NOMO-1 (cell line): ENCODE measurements around the gene BTN2A1.
"Not testable (repeated sequence)": the region's sequence is repeated elsewhere in the genome, so short reads cannot be mapped to it uniquely, and the experiment has no call there.

Source experiments
- DNase-seq, 2 experiments: peaks; one replicate each; lab custom pipeline; 2025; ENCODE audit not compliant: unreplicated experiment in 2 of 2; lab: John Stamatoyannopoulos, UW

Gene BTN2A1

GRCh38 chr6:26431258-26432172, 26.2 kb upstream of the BTN2A1 start:
- DNase-seq = peak; percentile 4 to 20

GRCh38 chr6:26432627-26433201, 25.0 kb upstream of the BTN2A1 start:
- DNase-seq = no peak

- not testable (repeated sequence) for DNase-seq
Observed at GRCh38 chr6:26433680-26434079, 24.1 kb upstream of the BTN2A1 start.

- DNase-seq = no peak
Observed at GRCh38 chr6:26436018-26436417, 21.7 kb upstream of the BTN2A1 start.

GRCh38 chr6:26437550-26437949, 20.2 kb upstream of the BTN2A1 start:
- no peak for DNase-seq

- no peak for DNase-seq
Observed at GRCh38 chr6:26438000-26438399, 19.8 kb upstream of the BTN2A1 start.

- DNase-seq = no peak
Observed at GRCh38 chr6:26439151-26440125, 18.3 kb upstream of the BTN2A1 start.

- peak in 1 of 2 experiments; percentile 6 for DNase-seq
Observed at GRCh38 chr6:26440977-26441358, 16.8 kb upstream of the BTN2A1 start.

GRCh38 chr6:26441977-26442376, 15.8 kb upstream of the BTN2A1 start:
- DNase-seq = no peak

- DNase-seq = no peak
Observed at GRCh38 chr6:26445934-26446667, 11.7 kb upstream of the BTN2A1 start.

GRCh38 chr6:26447257-26447656, 10.5 kb upstream of the BTN2A1 start:
- DNase-seq = no peak

GRCh38 chr6:26450240-26450639, 7.5 kb upstream of the BTN2A1 start:
- no peak for DNase-seq

GRCh38 chr6:26452631-26453235, 5.0 kb upstream of the BTN2A1 start:
- no peak for DNase-seq

- DNase-seq = no peak
Observed at GRCh38 chr6:26454631-26455030, 3.1 kb upstream of the BTN2A1 start.

GRCh38 chr6:26455357-26455970, 2.3 kb upstream of the BTN2A1 start:
- no peak for DNase-seq

- no peak for DNase-seq
Observed at GRCh38 chr6:26457264-26457805, 420 bp upstream of the BTN2A1 start.

- DNase-seq = no peak
Observed at GRCh38 chr6:26459023-26459810, 1.5 kb downstream of the BTN2A1 start.

GRCh38 chr6:26461353-26461752, 3.6 kb downstream of the BTN2A1 start:
- DNase-seq = not testable (repeated sequence)
